Glomerular endothelial cell (primary cell): ENCODE measurements around the gene HBM. TPM values are rescaled to one million over a fixed set of nuclear protein-coding genes. Genes with fewer than 3 reads are reported as not detected.

Experiments used
- total RNA-seq: library from RNA; depleted of rRNA; stranded (reverse); fragments of >200 nt; gene quantifications from 2 replicates; pipeline ENCODE4 v1.2.3, GENCODE V29; 2015

The HBM gene
- total RNA-seq, 1 donor from 2014 or later: not detected

Other genes with a start within 250 kb of the HBM start
- gene POLR3K, start 112.4 kb upstream of the HBM start, total RNA-seq: 4.8 and 8.5 TPM in 2 replicates
- 20.7 and 25.1 TPM in 2 replicates for gene SNRNP25, start 112.2 kb upstream of the HBM start, total RNA-seq
- gene RHBDF1, start 93.3 kb upstream of the HBM start, total RNA-seq: 46.6 and 75.5 TPM in 2 replicates
- gene MPG, start 87.8 kb upstream of the HBM start, total RNA-seq: 174 and 190 TPM in 2 replicates
- 15.1 and 39.6 TPM in 2 replicates for gene NPRL3, start 27.3 kb upstream of the HBM start, total RNA-seq
- not detected in 2 replicates for gene HBZ, start 13.3 kb upstream of the HBM start, total RNA-seq
- not detected in 2 replicates for gene HBA2, start 6.9 kb downstream of the HBM start, total RNA-seq
- gene HBA1, start 10.7 kb downstream of the HBM start, total RNA-seq: not detected in 2 replicates
- 3.7 and 4.9 TPM in 2 replicates for gene HBQ1, start 14.5 kb downstream of the HBM start, total RNA-seq
- gene LUC7L, start 63.5 kb downstream of the HBM start, total RNA-seq: 45.6 and 85.6 TPM in 2 replicates
- 112 and 124 TPM in 2 replicates for gene FAM234A, start 68.8 kb downstream of the HBM start, total RNA-seq
- 2.3 and 3.9 TPM in 2 replicates for gene RGS11, start 110.0 kb downstream of the HBM start, total RNA-seq
- gene ARHGDIG, start 114.6 kb downstream of the HBM start, total RNA-seq: 0.64 and 4.0 TPM in 2 replicates
- gene PDIA2, start 117.2 kb downstream of the HBM start, total RNA-seq: 0.23 TPM in 1 of 2 replicates, not detected in the other
- gene AXIN1, start 186.7 kb downstream of the HBM start, total RNA-seq: 24.0 and 28.5 TPM in 2 replicates
- gene MRPL28, start 204.6 kb downstream of the HBM start, total RNA-seq: 112 and 144 TPM in 2 replicates
- gene PGAP6, start 216.0 kb downstream of the HBM start, total RNA-seq: 162 and 197 TPM in 2 replicates
- gene NME4, start 231.2 kb downstream of the HBM start, total RNA-seq: 147 and 203 TPM in 2 replicates
- 29.1 and 35.9 TPM in 2 replicates for gene DECR2, start 235.9 kb downstream of the HBM start, total RNA-seq